GM08714 (cell line): ENCODE results near the gene AP5B1.

Source experiments
- H3K4me3 ChIP-seq: fragments of 200-500 bp; sonication (Bioruptor generic); 2 replicates; pipeline ENCODE4 v1.5.1; 2014; ENCODE audit warnings: mild to moderate bottlenecking, low read length, inconsistent platforms
- ZNF274 ChIP-seq: IDR thresholded peaks from 2 replicates; pipeline ENCODE4 v1.6.1; 2012; ENCODE audit warnings: mild to moderate bottlenecking, low read depth, low read length

The AP5B1 gene

DNA sequence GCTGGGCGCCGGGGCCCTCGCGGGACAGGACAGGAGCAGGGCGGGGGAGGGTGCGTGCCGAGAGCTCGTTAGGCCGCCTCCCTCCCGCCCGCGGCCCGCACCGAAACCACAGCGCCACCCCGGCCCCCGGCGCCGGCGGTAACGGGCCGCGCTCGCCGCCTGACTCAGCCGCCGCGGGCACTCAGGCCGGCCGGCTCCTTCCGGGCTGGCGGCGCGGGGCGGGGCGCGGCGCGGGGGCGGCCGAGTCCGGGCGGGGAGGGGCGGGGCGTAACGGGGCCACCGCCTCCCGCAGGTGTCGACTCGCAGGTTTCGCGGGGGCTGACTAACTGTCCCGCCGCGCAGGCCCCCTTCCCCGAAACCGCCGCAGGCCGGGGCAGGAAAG, at the start of gene AP5B1:
AP5B1 (minus strand) TSS at position 207 of the 382 bp plus-strand sequence. CDS start 385 bp downstream, outside the sequence.
- peak within 1 kb of the TSS; percentile 84 for H3K4me3 ChIP-seq
- no peak for TF ChIP-seq ZNF274

DNA sequence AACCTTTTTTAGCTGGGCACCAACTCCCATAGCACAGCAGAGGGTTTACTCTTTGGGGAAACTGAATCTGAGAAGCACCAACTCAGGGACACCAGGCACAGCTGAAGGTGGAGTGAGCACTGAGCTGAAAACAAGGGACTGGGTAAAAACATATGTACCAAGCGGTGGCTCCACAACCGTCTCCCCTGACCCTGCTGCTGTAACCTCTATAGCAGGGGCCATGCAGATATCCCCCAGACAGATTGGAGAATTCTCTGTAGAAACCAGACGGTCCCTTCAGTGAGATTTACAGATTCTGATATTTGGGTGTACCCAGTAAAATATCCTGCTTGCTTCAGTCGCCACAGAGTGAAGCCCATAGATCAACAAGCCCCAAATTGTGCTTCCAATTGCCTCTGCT, 48.7 kb upstream of the AP5B1 start:
- H3K4me3 ChIP-seq = no peak overlapping the region
- TF ChIP-seq ZNF274 = no peak

- H3K4me3 ChIP-seq = no peak overlapping the region
- no peak for TF ChIP-seq ZNF274
Measured at GRCh38 chr11:65826984-65827735, 46.4 kb upstream of the AP5B1 start.

DNA sequence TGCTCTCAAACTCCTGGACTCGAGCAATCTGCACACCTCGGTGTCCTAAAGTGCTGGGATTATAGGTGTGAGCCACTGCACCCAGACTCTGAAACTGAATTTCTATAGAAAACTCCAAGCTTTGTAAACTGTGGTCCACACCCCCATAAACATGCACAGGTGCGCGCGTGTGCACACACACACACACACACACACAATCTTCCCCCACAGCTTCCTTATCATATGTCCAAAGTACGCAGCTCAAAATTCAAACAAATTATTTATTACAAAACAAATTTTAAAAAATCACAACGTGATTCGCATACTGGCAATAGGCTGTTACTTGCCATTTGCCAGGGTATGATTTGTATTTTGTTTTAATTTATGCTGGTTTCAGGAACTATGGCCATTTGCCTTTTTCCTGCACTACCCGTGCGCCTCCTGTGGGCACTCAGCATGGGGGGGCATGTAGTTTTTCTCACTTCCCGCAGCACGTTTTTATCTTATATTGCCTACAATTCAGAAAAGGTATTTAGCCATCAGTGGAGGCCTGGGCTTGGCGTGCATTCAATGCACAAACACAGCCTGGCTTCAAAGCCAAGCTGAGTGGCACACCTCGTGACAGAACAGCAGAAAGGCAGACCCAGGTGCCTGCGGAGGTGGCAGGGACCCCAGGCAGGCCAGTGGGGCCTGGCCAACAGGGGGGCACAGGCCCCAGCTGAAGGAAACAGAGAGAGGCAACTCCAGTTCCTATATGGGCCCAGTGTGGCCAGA, 42.2 kb upstream of the AP5B1 start:
- no peak for TF ChIP-seq ZNF274
- H3K4me3 ChIP-seq = no peak overlapping the region

DNA sequence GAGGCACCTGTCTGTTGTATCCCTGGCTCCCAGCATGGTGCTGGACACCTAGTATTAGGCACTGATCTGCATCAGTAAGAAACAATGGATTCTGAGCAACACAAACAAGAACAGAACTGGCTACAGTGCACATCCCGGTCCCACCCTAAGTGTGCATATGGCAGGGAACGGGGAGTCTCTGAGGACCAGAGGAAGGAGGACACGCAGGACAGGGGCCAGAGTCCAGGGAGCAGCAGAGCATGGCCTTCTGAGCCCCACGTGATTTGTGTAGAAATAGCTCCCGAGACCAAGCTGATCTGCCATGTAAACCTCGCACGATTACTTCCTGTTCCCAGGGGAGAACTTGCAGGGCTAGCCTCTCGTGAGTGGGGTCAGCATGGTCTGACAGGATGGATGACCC, 40.3 kb upstream of the AP5B1 start:
- no peak for TF ChIP-seq ZNF274
- H3K4me3 ChIP-seq = no peak overlapping the region

- TF ChIP-seq ZNF274 = no peak
Measured at GRCh38 chr11:65817835-65818680, 37.3 kb upstream of the AP5B1 start.

GRCh38 chr11:65817312-65817834, 36.6 kb upstream of the AP5B1 start:
- peak overlapping the region; percentile 55; the same call in 1 of the 2 replicates for H3K4me3 ChIP-seq
- TF ChIP-seq ZNF274 = no peak

More at GRCh38 chr11:65817835-65818680, 37.3 kb upstream of the AP5B1 start:
- H3K4me3 ChIP-seq = peak overlapping the region; percentile 55; the same call in 1 of the 2 replicates

- no peak overlapping the region for H3K4me3 ChIP-seq
- no peak for TF ChIP-seq ZNF274
Measured at GRCh38 chr11:65816696-65817095, 35.9 kb upstream of the AP5B1 start.

DNA sequence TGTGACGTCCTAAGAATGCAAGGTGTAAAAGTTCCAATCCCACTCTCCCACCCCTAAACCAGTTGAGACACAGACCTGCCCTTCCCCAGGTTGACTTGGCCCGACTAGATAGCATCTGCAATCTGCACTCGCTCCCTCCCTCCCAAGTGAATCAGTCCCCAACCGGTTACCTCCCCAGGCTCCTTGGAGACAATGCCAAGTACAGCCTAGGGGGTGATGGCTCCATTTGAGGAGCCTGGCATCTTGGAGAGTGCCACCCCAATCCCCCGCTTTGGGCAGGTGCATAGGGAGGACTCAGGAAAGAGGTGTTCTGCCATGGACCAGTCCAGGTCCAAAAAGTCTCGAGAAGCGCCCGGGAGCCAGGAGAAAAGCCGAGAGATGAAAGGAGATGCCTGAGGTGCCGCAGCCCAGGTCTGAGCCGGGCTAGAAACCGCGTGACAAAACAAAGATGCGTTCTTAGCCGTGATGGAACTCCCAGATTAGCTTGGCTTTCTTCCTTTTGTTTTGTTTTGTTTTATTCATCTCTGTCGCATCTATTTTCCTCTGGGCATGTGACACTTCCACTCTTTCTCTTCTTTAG, 34.3 kb upstream of the AP5B1 start:
- no peak for TF ChIP-seq ZNF274
- H3K4me3 ChIP-seq = no peak overlapping the region

DNA sequence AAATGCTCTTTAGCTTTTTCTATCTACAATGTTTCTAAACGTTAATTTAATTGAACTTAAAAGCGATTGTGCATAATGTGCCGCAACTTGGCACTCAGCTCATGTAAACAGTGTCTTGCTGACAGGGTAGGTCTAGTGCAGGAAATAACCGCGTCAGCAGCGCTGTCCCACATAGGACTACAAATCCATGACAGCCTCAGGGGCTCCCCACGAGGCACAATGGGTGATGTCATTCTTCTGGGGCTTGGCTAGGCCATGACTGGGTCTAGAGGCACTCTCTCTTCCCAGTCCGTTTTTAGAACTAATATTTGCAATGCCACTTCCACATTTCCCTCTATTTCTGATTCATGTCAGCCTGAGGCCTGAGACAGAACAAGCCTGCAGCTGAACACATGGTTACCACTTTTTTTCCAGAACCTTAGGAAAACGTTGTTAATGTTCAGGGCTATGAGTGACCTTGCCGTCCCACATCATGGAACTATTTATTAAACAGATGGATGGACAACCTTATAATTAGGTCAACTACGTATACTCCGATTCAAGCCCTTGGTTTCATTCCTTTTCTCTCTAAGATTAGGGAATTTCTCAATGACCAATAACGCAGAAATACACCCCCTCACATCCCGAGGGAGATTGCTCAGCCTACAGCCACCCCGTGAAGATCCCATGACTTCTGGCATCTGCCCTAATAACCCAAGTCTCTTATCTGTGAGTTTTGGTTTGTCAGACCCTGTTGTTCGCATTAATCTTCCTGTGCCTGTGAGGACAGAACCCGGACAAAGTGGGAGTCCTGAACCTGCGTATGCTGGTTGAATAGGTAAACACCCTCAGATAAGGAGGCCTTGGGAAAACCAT, 33.6 kb upstream of the AP5B1 start:
- TF ChIP-seq ZNF274 = no peak

DNA sequence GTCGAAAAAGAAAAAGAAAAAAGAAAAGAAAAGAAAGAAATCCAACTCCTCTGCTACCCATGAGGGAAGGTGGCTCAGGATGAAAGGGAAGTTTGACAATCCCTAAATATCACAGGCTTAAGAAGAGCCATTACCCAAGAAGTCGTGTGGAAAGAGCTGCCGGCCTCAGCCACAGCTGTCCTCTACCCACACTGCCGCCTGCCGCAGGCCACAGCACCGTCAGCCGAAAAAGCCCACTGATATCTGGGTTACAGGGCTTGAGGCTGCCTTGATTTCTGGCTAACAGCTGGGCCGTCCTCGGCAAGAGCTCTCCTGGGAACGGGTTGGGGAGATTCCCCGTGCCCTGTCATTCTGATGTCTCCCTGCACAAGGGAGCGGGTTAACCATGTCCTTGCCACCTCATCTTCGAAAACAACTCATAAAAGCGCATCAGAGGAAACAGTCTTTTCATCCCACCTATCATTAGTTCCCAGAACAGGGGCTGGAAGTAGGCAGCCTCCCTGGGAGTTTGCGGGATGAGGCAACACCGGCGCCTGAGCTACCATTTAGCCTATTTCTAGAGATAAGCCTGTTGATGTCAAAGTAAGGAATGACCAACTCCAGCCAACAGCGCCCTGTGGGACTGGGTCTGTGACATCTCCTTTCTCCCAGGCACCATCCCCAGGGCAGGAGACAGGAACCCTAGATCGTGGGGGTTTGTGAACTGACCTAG, 31.1 kb upstream of the AP5B1 start:
- TF ChIP-seq ZNF274 = no peak
- no peak overlapping the region for H3K4me3 ChIP-seq

More for the DNA sequence above, 33.6 kb upstream of the AP5B1 start:
- H3K4me3 ChIP-seq = no peak overlapping the region
